Stimulated activated CD4-positive, alpha-beta T cell treated with anti-CD3 and anti-CD28 coated beads, Interleukin-2, amount 100 ng/mL, for 24 hours (primary cell): Measurements from ENCODE around the gene PDZD4.

ENCODE experiments used
- DNase-seq, 2 donors: peaks; one replicate each; pipeline ENCODE4 v3.0.0-alpha.2; 2020

PDZD4 gene

GRCh38 chrX:153829799-153830639 is at the start of gene PDZD4:
PDZD4 (minus strand) TSS chrX:153830544; CDS start chrX:153830298, 246 bp downstream.
- no peak for DNase-seq

- DNase-seq, result no peak
Measured at GRCh38 chrX:153879741-153880439, 49.5 kb upstream of the PDZD4 start.

- peak in 1 of 2 donors; percentile 9 for DNase-seq
Measured at GRCh38 chrX:153878969-153879653, 48.8 kb upstream of the PDZD4 start.

- DNase-seq, result no peak
Measured at GRCh38 chrX:153878345-153878744, 48.0 kb upstream of the PDZD4 start.

- no peak for DNase-seq
Measured at GRCh38 chrX:153877571-153878261, 47.4 kb upstream of the PDZD4 start.

- no peak for DNase-seq
Measured at GRCh38 chrX:153876112-153876491, 45.8 kb upstream of the PDZD4 start.

GRCh38 chrX:153875391-153876111 is 45.2 kb upstream of the PDZD4 start:
- peak; percentile 66 to 75 for DNase-seq

- no peak for DNase-seq
Measured at GRCh38 chrX:153874366-153875125, 44.2 kb upstream of the PDZD4 start.

- DNase-seq, result no peak
Measured at GRCh38 chrX:153874085-153874365, 43.7 kb upstream of the PDZD4 start.

- DNase-seq, result no peak
Measured at GRCh38 chrX:153873282-153874084, 43.1 kb upstream of the PDZD4 start.

GRCh38 chrX:153871946-153872878 is 41.9 kb upstream of the PDZD4 start:
- no peak for DNase-seq

- DNase-seq, result no peak
Measured at GRCh38 chrX:153871451-153871850, 41.1 kb upstream of the PDZD4 start.

GRCh38 chrX:153870791-153871360 is 40.5 kb upstream of the PDZD4 start:
- DNase-seq, result no peak

GRCh38 chrX:153870288-153870690 is 39.9 kb upstream of the PDZD4 start:
- DNase-seq, result no peak

GRCh38 chrX:153869473-153870287 is 39.3 kb upstream of the PDZD4 start:
- no peak for DNase-seq

GRCh38 chrX:153868576-153869472 is 38.5 kb upstream of the PDZD4 start:
- DNase-seq, result no peak

GRCh38 chrX:153867671-153868070 is 37.3 kb upstream of the PDZD4 start:
- no peak for DNase-seq
